Lower leg skin (tissue), 4 donors: ENCODE data around the gene C11orf86. TPM values are rescaled to one million over a fixed set of nuclear protein-coding genes. Genes with fewer than 3 reads are reported as not detected.

Experiments used
- DNase-seq, 2 donors: peaks; one replicate each; pipeline ENCODE4 v3.0.0-alpha.2; 2019; ENCODE audit warnings: low spot score in 2 of 2
- H3K4me3 ChIP-seq: fragments of 200-600 bp; sonication (generic); 2 replicates; pipeline ENCODE4 v1.5.1; 2017; ENCODE audit warnings: mild to moderate bottlenecking, low read depth; ENCODE audit not compliant: poor library complexity, severe bottlenecking
- CTCF ChIP-seq, 3 donors: fragments of 450-650 bp; IDR thresholded peaks; one replicate each; pipeline ENCODE4 v1.5.1; 2016; ENCODE audit warnings: antibody characterized with exemption in 3 of 3, mild to moderate bottlenecking in 3 of 3, moderate library complexity in 2 of 3
- POLR2A ChIP-seq, 2 donors: fragments of 450-650 bp; IDR thresholded peaks; one replicate each; pipeline ENCODE4 v1.6.1; 2016 to 2017; ENCODE audit warnings: antibody characterized with exemption in 2 of 2, mild to moderate bottlenecking in 1 of 2, moderate library complexity in 1 of 2
- WGBS, 2 donors: methylation state at CpG; one replicate each; pipeline ENCODE4 v1.1.5; 2018; 5-methylcytosine and 5-hydroxymethylcytosine counted together
- intact Hi-C: fragments of 100-400 bp; cut with DNase I; formaldehyde crosslinking; loops from one replicate; pipeline ENCODE4 v1.15.0; 2023; ENCODE audit warnings: low total_unique reads
- total RNA-seq, 4 donors: library from RNA; depleted of rRNA; stranded (reverse); fragments of >200 nt; gene quantifications; one replicate each; pipeline ENCODE4 v1.1.0, GENCODE V29; 2016

The C11orf86 gene
- total RNA-seq, 4 donors from 2014 or later = not detected

- TF ChIP-seq CTCF (IDR thresholded peaks at IDR 0.05) = no peak
- no peak for TF ChIP-seq POLR2A (IDR thresholded peaks at IDR 0.05)
- intact Hi-C loops = no loop called here
- DNase-seq = no peak
- WGBS, 2 donors = 95 to 97% methylated on average over 7 of the region's 7 CpGs
- no peak overlapping the region for H3K4me3 ChIP-seq
Measured at GRCh38 chr11:67007126-67007525, 32.0 kb downstream of the C11orf86 start.

- 69 to 72% methylated on average over 7 of the region's 7 CpGs for WGBS, 2 donors
- intact Hi-C loops = no loop called here
- DNase-seq = no peak
- TF ChIP-seq POLR2A (IDR thresholded peaks at IDR 0.05) = no peak
- no peak overlapping the region for H3K4me3 ChIP-seq
Measured at GRCh38 chr11:67010296-67010905, 35.3 kb downstream of the C11orf86 start.

- 79 to 82% methylated on average over 11 of the region's 11 CpGs for WGBS, 2 donors
- no peak for DNase-seq
- no peak overlapping the region for H3K4me3 ChIP-seq
Measured at GRCh38 chr11:67013511-67014045, 38.5 kb downstream of the C11orf86 start.

GRCh38 chr11:67014343-67014742 is 39.2 kb downstream of the C11orf86 start:
- no peak for TF ChIP-seq POLR2A (IDR thresholded peaks at IDR 0.05)
- TF ChIP-seq CTCF (IDR thresholded peaks at IDR 0.05) = no peak
- intact Hi-C loops = no loop called here
- no peak overlapping the region for H3K4me3 ChIP-seq
- no peak for DNase-seq
- whole genome bisulfite sequencing, 2 donors = 88 to 96% methylated on average over 7 of the region's 7 CpGs

More at GRCh38 chr11:67013511-67014045, 38.5 kb downstream of the C11orf86 start:
- intact Hi-C loops = no loop called here
- TF ChIP-seq CTCF (IDR thresholded peaks at IDR 0.05) (no peak), POLR2A (IDR thresholded peaks at IDR 0.05) (no peak)

- no peak overlapping the region for H3K4me3 ChIP-seq
- intact Hi-C loops = no loop called here
- WGBS, 2 donors = 89 to 92% methylated on average over 8 of the region's 8 CpGs
- DNase-seq = no peak
- no peak for TF ChIP-seq POLR2A (IDR thresholded peaks at IDR 0.05)
- TF ChIP-seq CTCF (IDR thresholded peaks at IDR 0.05) = no peak
Measured at GRCh38 chr11:67015048-67015447, 39.9 kb downstream of the C11orf86 start.

GRCh38 chr11:67016550-67016949 is 41.4 kb downstream of the C11orf86 start:
- intact Hi-C loops = no loop called here
- DNase-seq = no peak
- no peak overlapping the region for H3K4me3 ChIP-seq
- WGBS, 2 donors = 84 to 85% methylated on average over 5 of the region's 5 CpGs
- no peak for TF ChIP-seq CTCF (IDR thresholded peaks at IDR 0.05)
- no peak for TF ChIP-seq POLR2A (IDR thresholded peaks at IDR 0.05)
